NOMO-1 treated with dmso at 0.1 percent for 144 hours (cell line): Measurements from ENCODE around the gene PBX4.
A peak's percentile ranks its signal among the peaks of the same experiment; 100 is the strongest.

Experiments used
- DNase-seq: peaks from one replicate; lab custom pipeline; 2025; ENCODE audit not compliant: unreplicated experiment; lab: John Stamatoyannopoulos, UW

The PBX4 gene

GRCh38 chr19:19527674-19528625 is 90.5 kb downstream of the PBX4 start:
- no peak for DNase-seq

DNA sequence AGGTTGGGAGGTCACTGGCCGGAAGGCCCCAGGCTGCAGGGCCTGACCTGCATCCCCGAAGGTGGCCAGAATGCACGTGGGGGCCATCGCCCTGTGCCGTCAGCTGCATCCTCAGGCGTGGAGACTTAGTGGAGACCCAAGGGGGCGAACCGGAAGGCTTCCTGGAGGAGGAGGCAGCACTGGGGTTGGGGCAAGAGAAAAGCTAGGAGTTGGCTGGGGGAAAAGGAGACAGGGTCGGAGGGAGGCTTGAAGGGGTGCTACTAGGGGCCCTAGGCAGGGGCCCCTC is 91.2 kb downstream of the PBX4 start:
- no peak for DNase-seq

GRCh38 chr19:19526581-19527370 is 91.7 kb downstream of the PBX4 start:
- no peak for DNase-seq

- no peak for DNase-seq
Measured at GRCh38 chr19:19525611-19526380, 92.7 kb downstream of the PBX4 start.

DNA sequence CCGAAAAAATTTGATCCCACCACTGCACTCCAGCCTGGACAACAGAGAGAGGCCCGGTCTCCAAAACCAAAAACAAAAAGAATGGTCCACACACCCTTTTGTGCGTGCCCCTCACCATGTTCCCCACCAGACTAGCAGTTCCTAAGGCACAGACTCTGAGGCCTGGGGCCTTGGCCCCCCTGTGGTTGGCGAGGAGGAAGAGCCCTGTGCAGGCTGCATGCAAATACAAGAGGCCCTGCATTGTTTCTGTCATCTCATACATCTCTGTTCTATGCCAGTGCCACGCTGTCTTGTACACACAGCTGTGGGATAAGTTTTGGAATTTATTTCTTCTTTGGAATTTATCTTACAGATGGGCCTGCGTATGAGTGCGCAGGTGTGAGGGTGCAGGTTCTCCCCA is 94.4 kb downstream of the PBX4 start:
- DNase-seq, result no peak

DNA sequence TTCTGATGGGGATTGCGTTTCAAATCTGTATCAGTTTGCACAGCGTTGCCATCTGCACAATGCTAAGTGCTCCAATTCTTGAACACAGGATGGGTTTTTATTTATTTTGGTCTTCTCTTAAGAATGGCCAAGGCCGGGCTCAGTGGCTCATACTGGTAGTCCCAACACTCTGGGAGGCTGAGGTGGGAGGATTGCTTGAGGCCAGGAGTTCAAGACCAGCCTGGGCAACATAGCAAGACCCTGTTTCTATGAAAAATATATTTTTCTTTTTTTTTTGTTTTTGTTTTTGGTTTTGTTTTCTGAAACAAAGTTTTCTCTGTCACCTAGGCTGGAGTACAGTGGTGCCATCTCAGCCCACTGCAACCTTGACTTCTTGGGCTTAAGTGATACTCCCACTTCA is 95.3 kb downstream of the PBX4 start:
- DNase-seq, result no peak

- DNase-seq, result no peak
Measured at GRCh38 chr19:19520989-19521388, 97.5 kb downstream of the PBX4 start.

- DNase-seq, result no peak
Measured at GRCh38 chr19:19517235-19517619, 101.3 kb downstream of the PBX4 start.

DNA sequence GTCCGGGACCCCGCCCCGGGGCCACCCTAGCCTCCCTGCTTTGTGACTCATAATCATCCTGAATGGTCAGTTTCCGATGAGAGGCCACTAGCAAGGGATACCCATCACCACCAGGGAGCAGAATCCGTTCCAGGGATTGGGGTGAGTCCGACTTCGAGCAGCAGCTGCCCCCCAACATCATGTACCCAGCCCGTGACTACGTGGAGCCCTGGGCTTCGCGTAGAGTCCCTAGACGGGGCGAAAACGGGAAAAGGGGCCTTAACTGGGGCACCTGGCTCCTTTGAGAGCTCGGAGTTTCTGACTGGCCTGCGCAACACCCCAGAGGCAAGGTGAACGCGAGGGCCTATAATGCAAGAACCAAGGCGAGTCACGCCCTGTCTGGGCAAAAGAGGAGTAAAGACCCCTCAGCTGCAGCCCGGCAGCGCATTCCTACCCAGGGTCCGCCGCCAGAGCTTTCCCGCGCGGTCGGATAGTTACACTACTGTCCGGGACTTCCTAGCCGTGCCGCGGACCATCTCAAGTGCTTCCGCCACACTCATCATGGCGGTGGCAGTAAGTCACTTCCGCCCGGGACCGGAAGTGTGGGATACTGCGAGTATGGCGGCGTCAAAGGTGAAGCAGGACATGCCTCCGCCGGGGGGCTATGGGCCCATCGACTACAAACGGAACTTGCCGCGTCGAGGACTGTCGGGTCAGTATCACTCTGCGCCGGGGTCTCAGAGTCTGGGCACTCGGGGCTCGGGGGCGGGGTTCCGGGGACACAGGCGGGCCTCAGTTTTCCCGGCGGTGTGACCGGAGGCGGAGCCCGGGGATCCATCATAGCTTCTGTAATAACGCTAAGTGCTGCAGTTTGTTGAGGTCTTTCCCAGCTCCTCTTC is 102.6 kb downstream of the PBX4 start, which contains the start of gene NDUFA13:
TSS of gene NDUFA13 (plus strand) at position 584 of the 878 bp plus-strand sequence. CDS start at position 598, 14 bp downstream.
- peak; percentile 75 for DNase-seq

DNA sequence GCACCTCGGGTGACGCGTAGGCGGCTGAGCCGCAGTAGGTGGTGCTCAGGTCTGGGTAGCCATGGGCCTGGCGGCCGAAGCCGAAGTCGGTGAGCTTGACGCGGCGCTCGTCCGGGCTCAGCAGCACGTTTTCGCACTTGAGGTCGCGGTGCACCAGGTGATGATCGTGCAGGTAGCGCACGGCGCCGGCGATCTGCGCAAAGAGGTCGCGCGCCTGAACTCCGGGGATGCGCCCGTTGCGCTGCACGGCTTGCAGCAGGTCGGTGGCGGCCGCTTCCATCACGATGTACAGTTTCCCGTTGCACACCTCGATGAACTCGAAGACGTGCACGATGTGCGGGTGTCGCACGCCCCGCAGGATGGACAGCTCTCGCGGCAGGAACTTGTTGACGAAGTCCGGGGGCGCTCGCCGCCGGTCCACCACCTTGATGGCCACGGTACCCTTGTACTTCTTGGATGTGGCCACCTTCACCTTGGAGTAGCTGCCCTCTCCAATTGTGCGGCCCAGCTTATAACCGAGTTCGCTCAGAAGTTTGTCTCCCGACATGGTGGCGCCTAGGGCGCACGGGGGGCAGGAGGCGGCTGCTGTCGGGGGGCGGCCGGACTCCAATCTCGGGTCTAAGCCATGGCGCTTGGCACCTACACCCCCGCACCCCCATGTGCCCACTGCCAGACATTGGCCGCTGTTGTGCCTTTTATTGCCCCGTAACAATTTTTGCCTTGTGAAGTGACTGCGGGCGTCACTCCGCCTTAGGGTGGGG is 103.4 kb downstream of the PBX4 start, which contains the start of gene TSSK6:
TSS of gene TSSK6 (minus strand) at position 668 of the 761 bp plus-strand sequence. CDS start at position 547, 121 bp downstream.
- DNase-seq, result no peak

- DNase-seq, result no peak
Measured at GRCh38 chr19:19514215-19514657, 104.3 kb downstream of the PBX4 start.

DNA sequence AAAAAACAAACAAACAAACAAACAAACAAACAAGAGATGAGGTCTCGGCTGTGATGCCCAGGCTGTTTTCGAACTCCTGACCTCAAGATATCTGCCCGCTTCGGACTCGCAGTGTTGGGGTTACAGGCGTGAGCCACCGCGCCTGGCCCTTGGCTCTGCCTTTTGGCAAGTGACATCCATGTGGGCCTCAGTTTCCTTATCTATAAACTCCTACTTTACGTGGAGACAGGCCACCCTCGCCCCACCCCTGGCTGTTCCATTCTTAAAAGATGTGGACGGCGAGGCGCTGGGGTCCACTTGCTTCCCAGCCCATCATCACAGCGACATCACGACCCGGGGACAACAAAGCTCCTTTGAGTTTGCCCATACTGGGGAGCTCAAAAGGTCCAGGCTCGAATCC is 104.8 kb downstream of the PBX4 start:
- DNase-seq, result no peak
